NCI-H2227 treated with DMSO at 0.1 percent for 48 hours (cell line): ENCODE results near the gene PEX11A.

Source experiments
- DNase-seq: peaks from one replicate; lab custom pipeline; 2025; lab: John Stamatoyannopoulos, UW

The PEX11A gene

DNA sequence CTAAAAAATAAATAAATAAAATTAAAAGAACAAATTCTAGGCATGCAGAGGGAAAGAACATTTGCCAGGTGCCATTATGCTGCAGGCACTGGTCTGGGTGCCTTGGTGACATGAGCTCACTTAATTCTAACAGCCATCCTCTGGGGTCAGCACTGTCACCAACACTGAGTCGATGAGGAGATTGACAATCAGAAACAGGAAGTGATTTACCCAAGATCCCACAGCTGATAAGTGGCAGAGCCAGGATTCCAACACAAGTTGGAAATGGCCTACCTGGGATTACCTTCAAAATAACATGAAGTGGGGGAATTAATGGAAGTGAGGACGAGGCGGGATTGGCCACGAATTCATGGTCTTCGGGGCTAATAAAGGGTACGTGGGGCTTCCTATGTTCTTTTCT, 14.9 kb downstream of the PEX11A start:
- DNase-seq, result no peak

DNA sequence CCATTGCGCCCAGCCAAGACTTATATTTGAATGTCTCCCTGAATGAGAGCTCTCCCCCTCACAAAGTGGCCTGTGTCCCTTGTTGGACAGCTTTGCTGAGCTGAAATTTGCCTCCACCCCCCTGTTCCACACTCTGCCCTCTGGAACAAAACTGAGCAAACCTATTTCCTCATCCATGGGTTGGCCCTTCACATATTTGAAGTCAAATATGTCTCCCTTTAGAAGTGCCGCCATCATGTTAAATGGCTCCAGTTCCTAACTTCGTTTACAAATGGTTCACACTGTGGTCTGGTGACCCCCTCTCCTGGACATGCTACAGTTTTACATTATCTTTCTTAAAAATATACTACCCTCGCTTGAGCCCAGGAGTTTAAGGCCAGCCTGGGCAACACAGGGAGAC, 16.0 kb downstream of the PEX11A start:
- DNase-seq, result no peak

DNA sequence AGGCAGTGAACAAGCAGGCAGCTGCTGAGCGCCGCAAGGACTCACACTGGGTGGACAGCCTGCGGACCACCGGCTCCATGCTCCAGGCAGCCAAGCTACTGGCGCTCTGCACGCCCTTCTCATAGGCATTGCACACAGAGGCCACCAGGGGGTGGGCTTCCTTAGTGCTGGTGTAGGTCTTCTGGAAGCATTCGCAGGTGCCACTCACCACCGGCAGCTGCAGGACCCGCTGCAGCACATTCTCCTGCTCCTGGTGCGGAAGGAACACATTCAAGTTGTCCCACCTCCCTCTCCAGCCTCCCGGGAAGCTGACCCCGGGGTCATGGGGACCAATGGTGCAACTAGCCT, 17.4 kb downstream of the PEX11A start:
- no peak for DNase-seq

DNA sequence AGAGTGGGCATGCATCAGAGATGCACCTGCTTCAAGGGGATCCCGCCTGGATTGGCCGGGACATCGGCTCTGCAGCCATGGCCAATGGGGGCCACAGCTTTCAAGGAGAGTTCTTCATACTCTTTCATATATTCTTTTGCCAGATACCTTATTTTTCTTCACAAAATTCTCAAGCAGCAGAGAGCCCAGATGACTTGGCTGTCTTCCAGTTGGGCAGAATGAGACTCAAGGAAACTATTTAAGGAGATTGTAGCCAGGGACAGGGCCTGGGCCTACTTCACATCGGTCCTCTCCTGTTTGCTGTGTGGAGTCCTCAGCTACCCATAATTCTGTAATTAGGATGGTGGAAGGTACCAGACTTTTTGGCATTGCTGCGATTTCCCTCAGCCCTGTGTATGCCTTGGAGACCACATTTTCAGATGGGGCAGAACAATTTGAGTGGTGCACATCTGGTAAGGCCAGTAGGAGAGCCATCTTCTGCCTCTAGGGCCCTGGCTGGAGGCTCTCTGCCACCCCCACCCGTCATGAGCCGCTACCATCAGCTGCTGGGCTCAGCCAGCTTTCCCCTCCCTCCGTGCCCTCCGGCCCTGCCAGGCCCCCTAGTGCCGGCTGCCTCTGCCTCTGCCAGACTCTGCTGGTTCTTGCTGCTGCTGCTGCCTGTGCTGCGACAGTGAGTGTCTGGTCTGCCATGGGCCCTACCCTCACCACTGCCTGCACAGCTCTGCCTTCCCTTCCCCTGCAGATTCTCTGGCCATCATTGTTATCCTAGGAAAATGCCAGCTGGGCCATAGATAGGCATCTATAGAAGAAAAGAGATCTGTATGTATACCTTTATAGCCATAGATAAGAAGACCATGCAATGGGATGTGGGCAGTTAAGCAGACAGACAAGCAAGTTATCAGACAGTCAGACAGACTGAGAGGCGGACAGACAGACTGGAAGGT, 18.1 kb downstream of the PEX11A start:
- DNase-seq, result no peak

DNA sequence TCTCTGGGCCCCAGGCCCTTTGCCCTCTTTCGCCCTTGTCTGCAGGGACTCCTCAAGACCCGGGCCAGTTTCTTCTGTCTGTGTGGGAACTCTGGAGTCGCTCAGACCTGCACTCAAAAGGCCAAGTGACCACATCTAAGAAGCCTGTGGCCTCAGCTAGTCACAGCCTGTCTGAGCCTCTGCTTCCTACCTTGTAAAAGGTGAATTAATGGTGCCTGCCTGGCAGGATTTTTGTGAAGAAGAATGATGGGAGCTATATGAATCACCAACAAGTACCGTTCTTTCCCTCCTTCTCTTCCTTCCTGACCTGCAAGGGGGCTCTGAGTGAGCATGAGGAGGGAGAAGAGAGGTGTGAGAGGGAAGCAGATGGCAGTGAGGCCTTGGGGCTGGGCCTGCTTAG, 18.9 kb downstream of the PEX11A start:
- DNase-seq, result no peak

DNA sequence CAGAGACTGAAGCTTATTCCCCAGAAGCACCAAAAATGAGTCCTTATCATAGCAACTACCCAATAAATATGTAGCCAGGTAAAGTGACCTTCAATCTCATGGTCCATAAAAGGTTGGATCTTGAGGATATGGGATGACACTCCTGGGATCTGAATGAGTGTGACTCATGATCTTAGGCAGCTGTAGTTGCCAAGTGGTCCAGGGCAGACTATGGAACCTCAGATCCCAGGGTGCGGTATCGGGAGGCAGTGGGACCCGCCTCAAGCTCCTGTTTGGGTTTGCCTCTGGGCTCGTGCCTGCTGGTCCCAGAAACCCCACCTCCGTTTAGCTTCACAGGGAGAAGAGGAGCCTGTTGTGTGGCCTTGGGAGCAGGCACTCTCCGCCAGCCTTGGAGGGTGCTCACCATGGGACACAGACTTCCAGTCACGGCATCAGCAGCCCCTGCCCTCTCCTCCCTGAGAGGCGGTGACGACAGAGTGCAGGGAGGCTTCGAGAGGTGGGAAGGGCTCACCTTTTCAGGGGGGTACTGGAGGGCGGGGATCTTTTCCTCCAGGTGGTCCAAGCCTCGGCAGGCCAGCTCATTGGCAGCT, 19.5 kb downstream of the PEX11A start:
- DNase-seq, result no peak

DNA sequence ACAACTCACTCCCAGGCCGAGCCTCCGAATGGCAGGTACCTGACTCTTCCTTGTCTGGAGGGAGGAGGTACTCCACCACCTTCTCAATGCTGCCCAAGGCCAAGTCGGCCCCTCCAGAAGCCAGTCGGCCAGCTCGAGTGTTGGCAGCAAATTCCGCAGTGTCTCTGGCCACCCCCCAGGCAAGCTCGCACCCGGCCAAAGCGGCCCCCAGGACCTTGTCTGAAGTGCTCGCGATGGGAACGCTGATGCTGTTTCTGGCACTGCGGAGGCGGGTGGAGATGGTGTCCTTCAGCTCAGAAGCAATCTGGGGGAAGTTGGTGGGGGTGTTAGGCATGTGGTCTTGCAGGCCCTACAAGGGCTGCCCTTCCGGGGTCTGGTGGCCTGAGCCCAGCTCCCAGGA, 20.6 kb downstream of the PEX11A start:
- DNase-seq, result no peak

DNA sequence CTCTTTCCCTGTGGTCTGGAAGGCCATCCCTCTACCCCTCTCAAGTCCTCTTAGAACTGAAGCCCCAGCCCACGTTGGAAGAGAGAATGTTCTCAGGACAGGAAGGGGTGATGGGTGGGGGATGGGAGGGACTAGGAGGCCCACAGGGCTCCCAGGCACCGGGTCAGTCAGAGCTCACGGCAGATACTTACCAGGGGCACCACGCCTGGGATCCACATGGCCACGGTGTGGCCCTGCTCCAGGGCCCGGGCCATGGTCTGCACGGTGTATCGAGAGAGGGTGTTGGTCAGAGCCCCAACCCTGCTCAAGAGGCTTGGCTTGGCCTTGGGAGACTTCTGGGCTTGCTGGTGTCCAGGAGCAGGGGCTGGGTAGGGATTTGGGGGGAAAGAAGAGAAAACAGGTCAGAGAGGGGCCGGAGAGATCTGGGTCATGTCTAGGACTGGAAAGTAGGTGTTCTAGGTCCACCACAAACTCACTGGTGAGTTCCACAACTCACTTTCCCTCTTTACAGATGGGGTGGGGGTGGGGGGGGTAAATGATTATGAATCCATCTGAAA, 21.2 kb downstream of the PEX11A start:
- DNase-seq, result no peak

DNA sequence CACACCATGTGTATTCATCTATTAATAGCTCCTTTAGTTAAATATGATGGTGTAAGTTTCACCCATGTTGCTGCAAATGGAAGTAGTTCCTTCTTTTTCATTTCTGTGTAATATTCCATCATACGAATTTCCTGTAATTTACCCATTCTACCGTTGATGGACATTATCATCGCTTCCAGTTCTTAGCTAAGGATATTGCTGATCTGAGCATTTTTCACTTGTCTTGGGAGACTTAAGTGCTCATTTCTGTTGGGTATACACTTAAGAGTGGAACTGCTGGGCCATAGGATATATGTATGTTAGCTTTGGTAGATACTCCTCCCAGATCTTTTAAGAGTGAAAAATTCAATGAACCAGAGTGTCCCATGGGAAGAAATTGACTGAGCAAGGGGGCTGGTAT, 22.4 kb downstream of the PEX11A start:
- no peak for DNase-seq

DNA sequence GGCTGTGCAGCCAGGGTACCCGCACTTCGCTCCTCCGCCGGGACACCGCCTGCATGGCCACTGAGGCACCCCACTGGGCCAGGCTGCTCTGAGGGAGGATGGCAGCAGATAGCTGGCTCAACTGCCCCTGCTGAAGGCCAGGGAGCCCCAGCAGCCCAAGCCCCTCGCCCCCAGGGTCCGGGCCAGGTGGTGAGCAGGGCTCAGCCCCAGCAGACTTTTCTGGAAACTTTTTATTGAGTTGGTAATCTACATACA, 22.9 kb downstream of the PEX11A start:
- no peak for DNase-seq

DNA sequence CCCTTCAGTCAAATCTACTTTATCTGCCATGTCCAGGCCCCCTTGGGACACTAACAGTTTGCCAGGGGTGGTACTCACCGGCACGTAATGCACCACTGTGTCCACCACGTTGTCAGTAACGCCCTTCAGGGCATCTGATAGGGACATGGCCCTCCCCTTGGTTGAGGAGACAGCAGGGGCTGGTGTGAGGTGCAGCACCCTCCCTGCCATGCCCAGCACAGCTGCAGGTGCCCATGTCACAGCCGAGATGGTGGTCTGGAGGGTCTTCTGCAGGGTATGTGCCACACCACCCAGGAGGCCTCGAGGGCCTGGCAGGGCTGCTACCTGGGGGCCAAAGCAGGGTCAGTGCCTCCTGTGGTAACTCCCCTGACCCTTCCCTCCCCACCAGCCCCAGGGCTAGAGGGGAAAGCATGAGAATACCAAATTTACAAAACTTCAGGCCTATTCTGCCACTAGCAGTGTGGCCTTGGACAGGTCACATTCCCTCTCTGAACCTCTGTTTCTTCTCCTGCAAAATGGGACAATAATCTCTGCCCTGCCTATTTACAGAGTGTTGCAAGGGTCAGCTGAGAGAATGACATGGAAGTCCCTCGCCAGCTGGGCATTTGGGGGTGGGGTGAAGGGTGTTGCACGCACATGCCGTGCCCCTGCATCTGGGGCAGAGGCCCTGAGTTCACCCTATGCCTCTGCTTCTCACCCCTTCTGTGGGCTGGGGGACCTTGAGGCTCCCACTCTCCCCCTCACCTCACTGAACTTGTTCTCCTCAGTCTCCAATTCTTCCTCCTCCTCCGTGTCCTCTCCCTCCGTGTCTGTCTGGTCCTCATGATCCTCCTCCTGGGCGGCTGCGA, 23.5 kb downstream of the PEX11A start:
- DNase-seq, result no peak

DNA sequence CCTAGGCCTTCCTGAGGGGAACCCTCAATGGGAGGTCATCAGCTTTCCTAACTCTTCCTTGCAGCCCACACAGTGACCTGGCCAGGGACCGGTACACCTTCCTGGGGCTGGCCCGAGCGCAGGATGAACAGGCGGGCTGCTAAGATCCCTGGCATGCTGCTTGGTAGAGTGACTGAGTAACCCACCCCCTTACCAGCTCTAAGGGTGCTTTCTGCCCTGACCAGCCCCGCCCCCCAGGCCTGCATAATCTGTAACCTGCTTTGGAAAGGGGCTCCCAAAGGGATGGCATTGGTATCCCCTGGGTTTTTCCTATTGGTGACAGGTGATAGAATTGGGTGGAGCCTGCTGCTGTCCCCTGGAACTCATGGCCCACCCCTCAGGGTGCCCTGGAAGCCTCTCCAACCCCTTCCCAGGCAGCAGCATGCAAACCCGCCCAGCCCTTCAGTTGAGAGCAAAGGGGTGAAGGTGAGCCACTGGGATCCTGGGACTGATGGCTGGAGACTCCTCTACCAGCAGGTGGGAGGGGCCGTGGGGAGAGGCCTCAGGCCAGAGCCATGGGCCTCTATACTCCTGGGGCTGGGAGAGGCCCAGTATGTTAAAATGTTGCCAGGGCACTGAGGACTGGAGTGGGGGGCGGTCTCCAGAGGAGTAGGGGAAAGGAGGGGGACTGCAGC, 24.2 kb downstream of the PEX11A start:
- no peak for DNase-seq

DNA sequence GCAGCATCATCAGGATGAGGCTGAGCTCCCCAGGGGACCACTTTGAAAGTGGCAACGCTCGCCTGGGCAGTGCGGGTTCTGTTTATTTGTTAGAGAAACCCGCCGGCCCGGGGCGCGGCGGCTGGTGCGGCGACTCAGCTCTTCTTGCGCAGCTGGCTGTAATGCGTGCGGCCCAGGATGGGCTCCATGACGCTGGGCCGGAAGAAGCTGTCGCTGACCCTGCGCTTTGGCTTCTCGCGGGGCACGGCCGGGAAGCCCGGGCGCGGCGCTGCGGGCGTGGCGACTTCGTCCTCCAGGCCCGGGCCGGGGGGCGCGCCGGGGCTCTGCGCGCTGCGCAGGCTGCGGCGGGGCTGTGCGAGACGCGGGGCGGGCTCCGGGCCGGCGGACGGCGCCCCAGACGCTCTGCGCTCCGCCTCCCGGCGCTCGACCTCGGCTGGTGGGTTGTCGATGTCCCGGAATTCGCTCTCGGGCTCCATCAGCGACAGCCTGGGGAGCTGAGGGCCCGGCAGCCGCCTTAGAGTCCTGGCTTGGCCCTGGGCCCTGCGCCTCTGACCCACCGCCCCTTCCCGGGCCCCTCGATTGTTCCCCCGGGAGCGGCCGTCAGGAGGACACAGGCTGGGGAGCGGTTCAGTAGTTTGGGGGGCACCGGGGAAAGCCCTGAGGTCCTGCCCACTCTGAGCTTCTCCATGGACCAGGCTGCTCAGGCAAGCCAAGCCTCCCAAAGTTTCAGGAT, 24.9 kb downstream of the PEX11A start:
- peak; percentile 18 for DNase-seq

DNA sequence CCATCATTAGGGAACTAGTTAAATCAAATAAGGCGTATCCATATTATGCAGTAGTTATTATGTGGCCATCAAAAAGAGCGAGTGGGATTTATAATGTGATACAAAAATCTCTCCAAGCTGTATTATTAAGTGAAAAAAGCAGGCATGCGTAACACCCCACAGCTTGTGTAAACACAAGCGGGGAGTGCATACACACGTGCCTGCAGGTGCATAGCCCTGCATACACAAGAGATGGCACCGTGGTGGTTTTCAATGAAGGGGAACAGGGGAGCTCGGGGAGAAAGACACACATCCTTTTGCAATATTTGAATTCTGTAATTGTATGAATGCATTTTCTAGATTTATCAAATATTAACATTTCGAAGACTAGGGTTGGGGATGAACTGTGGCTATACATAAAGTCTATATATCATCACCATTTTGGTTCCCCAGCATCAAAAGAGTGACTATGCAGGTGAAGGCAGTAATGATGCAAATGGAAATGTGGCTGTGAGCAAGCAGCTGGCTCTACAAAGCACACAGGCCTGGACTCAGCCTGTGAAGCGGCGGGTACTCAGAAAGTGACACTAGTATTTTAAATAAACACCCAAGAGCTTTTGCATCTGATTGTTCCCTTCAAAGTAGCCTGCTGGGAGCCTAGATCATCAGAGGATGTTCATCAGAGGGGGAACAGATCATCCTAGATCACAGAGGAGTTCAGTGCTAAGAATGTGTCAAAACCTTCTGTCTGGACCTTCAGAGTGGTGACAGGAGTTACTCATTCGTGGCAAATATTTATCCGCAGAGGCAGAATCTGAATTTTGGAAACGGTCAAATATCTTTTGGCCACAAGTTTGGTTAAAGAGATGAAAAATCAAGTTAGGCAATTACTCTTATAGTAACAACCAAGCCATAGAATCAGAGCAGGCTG, 25.9 kb downstream of the PEX11A start:
- DNase-seq, result no peak

DNA sequence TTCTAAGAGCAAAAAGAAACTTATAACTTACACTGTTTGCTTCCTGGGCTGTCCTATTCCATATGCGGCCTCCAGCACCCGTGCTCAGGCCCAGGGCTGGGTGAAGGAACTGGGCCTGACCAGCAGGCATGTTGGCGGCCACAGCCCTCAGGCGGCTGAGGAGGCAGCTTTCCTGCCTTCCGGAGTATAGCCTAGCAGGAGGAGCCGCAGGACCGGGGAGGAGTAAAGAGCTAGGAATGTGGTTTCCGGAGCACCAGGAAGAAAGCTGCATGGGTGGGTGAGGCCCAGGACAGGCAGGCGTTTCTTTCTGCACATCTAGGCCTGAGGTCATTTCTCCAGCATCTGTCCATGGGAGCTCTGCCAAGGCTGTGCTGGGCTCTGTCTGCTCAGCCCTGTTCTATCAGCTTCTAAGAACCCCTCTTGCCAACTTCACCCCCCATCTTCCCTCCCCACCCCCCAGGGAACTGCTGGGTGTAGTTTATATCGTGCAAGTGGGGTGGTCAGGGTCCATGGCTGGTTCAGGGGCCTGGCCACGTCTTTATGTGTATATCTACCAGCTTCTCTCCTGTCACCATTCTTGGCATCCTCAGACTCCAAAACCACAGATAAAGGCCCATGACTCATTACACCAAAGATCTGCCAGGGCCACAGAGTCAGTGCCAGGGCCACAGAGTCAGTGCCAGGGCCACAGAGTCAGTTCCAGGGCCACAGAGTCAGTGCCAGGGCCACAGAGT, 27.5 kb downstream of the PEX11A start:
- DNase-seq, result no peak

DNA sequence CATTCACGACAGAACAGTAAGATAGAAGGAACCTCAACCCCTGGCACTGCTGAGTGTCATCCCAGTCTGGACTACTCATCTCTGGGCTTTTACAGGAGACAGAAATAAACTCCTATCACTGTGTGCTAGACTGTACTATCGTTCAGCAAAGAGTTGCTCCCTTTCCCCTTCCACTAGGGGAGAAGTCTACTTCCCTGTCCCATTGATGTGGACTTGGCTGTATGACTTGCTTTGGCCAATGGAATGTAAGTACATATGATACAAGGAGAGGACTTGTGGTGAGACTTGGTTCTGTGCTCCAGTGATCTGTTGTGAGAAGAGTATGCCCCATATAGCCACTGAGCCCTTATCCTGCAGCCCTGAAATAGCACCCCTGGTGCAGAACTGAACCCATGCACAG, 30.0 kb downstream of the PEX11A start:
- no peak for DNase-seq

DNA sequence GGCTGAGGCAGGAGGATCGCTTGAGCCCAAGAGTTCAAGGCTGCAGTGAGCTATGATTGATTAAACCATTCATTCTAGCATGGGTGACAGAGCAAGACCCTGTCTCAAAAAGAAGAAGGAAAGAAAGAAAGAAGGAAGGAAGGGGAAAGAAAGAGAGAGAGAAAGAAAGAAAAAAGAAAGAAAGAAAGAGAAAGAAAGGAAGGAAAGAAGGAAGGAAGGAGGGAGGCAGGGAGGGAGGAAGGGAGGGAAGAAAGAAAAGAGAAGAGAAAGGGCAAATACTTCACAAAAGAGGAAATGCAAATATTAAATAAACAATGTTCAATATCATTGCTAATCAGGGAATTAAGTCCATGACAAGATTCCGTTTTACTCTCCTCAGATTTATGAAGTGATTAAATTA, 31.3 kb downstream of the PEX11A start:
- no peak for DNase-seq

DNA sequence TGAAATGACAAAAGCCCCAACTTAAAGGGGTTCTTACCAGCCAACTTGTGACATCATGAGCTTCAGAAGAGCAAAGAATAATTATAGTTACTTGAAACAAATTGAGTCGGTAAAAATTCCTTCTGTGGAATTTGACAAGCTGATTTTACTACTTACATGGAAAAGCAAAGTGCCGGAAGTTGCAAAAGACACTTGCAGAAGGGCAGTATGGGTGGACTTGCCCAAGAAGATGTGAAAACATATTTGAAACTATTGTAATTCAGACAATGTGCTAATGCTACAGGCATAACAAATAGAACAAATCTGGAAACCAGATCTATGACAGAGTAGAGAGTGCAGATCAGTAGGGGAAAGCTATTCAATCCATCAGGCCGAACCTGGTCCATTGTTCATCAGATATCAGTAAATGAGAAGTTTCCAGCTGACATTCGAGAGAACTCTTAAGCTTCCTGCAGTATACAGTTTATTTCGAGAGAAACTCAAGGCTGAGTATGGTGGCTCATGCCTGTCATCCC, 32.8 kb downstream of the PEX11A start:
- no peak for DNase-seq

DNA sequence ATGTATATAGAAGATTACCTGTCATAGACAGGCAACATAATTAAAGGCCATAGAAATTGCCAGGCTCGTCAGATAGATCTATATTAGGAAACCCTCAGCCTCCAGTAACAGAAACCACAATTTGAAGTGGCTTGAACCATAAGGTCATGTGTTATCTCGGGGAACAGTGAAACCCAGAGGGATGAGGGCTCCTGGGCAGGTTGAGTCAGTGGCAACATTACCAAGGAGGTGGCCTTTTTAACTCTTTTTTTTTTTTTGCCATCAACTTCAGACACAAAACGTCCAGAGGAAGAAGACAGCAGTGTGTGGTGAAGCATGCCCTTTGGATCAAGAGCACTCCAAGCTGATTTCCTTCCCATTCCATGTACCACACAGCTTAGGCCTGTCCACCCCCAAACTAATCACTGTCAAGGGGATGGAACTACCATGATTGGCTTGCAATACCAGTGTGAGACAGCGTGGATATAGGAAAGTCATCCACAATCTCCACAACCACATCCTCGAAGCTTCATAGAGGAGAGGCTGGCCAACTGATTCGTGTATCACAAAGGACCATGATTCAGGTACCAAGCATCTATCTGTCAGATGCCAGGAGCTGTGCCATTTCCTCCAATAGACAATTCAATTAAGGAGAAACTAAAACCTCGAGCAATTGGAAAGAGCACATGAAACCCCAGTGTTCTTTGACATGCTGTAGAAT, 34.3 kb downstream of the PEX11A start:
- no peak for DNase-seq
